Measurements from ENCODE around the gene EIF2S1.
"Not testable (repeated sequence)": the region's sequence is repeated elsewhere in the genome, so short reads cannot be mapped to it uniquely, and the experiment has no call there.

The EIF2S1 gene

GRCh38 chr14:67359775-67360469 lies at the start of gene EIF2S1, which contains the start of gene ATP6V1D:
EIF2S1 (plus strand) TSS chr14:67360328; CDS start chr14:67364768, 4,440 bp downstream.
ATP6V1D (minus strand) TSS chr14:67359804; CDS start chr14:67359698, 106 bp downstream.
- peak; percentile 99 for DNase-seq (ENCODE audit: low spot score)

GRCh38 chr14:67311868-67312267 lies 48.3 kb upstream of the EIF2S1 start:
- no peak for DNase-seq (ENCODE audit: low spot score)

DNA sequence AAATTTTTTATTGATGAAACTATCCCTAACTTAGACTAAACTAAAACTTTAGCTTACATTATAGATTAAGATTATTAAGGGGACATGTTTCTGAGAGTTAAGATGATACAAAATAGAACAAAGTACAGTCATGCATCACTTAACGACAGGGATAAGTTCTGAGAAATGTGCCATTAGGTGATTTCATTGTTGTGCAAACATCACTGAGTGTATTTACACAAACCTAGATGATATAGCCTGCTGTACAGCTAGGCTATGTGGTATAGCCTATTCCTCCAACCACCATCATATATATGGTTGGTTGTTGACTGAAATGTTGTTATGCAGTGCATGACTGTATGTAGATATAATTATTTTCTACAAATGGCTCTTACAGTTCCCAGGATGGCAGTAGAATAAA lies 47.0 kb upstream of the EIF2S1 start:
- DNase-seq (ENCODE audit: low spot score): no peak

DNA sequence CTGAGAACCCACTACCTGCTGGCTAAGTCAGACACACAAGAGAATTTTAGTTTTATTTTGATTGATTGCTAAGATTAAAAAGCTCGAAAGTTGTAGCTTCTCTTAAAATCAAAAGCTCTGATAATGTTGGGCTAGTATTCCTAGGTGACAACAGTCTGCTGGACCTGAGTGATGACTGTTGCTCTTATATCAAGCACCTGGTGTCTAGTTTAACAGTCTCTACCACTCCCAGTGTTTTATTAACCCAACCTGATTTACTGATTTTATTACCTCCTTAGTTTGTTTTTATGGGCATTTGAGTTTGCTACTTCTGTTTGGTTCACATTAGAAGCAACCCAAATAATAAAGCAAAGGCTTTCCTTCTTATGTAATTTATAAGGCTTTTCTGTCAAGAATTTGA lies 42.3 kb upstream of the EIF2S1 start:
- DNase-seq (ENCODE audit: low spot score): no peak

DNA sequence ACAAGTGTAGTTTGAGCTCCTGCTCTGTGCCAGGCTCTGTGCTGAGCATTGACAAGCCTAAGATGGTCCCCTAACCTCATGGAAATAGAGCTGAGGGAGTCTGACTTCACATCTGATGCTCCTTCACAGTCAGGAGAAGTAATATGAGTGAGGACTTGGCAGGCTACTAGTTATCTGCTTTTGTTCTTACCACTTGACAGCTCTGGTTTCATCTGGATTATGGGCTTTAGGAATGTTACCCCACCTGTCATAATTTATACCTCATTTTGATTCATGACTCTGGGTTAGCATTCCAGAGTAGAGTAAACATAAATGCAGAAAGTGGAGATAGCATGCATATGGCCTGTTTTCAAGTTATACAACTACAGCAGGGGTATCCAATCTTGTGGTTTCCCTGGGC lies 41.0 kb upstream of the EIF2S1 start:
- no peak for DNase-seq (ENCODE audit: low spot score)

DNA sequence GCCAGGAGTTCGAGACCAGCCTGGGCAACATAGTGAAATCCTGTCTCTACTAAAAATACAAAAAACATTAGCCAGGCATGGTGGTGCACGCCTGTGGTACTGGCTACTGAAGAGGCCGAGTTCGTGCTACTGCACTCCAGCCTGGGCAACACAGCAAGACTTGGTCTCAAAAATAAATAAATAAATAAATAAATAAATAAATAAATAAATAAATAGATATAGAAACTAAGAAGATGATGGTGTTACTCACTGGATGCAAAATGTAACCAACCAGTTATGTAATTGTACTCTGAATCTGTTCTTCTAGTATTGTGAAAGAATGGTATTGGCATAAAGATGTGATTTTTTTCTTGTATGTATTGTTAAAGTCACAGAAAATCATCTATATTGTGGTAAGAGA lies 30.5 kb upstream of the EIF2S1 start:
- not testable (repeated sequence) for DNase-seq (ENCODE audit: low spot score)

- no peak for DNase-seq (ENCODE audit: low spot score)
Measured at GRCh38 chr14:67331368-67332125, 28.6 kb upstream of the EIF2S1 start.

DNA sequence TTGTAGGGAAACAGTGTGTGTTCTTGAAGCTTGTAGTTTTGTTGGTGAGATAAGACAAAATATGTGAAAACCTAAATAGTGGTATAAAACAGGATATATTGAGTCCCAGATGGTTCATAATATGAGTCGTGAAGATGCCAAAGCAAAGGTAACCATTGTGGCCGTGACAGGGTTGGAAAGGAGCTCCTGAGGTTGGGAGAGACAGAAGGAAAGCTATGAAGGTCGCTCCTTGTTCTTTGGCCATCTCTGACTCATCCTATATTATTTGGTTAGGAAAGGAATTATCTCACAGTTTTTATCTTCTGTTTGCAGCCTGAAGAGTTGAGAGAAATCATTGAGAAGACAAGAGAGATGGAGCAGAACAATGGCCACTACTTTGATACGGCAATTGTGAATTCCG lies 27.7 kb upstream of the EIF2S1 start:
- DNase-seq (ENCODE audit: low spot score): no peak

DNA sequence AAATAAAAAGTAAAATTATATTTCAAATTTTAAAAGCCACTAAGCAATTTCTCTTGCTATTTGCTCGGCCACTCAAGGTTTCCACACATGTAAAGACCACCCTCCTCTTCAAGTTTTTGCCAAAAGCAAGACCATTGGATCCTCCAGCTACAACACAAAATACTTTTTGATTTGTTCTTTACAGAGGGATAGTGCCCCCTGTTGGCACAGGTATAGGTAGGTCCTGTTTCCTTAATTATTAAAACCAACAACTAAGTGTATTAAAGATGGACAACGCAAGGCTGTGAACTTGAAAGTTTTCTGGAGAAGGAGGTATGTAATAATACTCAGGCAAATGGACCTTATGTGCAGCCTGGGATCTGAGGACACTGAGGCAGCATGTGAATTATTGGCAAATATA lies 24.3 kb upstream of the EIF2S1 start:
- peak; percentile 15 for DNase-seq (ENCODE audit: low spot score)

DNA sequence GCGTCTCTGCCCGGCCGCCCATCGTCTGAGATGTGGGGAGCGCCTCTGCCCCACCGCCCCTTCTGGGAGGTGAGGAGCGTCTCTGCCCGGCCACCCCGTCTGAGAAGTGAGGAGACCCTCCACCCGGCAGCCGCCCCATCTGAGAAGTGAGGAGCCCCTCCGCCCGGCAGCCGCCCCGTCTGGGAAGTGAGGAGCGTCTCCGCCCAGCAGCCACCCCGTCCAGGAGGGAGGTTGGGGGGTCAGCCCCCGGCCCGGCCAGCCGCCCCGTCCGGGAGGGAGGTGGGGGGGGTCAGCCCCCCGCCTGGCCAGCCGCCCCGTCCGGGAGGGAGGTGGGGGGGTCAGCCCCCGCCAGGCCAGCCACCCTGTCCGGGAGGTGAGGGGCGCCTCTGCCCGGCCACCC lies 18.9 kb upstream of the EIF2S1 start:
- not testable (repeated sequence) for DNase-seq (ENCODE audit: low spot score)

DNA sequence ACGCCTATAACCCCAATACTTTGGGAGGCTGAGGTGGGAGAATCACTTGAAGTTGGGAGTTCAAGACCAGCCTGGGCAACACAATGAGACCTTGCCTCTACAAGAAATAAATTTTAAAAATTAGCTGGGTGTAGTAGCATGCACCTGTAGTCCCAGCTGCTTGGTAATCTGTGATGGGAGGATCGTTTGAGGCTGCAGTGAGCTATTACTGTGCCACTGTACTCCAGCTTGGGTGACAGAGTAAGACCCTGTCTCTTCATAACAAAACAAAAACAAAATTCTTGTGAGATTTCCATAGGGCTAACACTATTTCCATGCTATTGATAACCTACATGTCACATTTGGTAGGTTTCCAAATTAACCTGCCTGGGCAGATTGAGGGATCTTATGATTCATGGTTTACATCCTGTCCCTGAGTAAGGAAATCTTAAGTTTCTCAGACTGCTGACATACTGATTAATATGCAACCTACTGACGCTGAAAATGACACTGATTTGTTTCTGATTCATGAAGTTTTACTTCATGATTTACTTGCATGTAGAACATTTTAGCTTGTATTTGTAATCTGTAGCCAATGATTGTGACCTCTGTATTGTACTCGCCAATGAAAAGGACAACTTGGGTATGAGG lies 16.4 kb upstream of the EIF2S1 start:
- DNase-seq (ENCODE audit: low spot score): peak; percentile 70

- no peak for DNase-seq (ENCODE audit: low spot score)
Measured at GRCh38 chr14:67345583-67345982, 14.5 kb upstream of the EIF2S1 start.

DNA sequence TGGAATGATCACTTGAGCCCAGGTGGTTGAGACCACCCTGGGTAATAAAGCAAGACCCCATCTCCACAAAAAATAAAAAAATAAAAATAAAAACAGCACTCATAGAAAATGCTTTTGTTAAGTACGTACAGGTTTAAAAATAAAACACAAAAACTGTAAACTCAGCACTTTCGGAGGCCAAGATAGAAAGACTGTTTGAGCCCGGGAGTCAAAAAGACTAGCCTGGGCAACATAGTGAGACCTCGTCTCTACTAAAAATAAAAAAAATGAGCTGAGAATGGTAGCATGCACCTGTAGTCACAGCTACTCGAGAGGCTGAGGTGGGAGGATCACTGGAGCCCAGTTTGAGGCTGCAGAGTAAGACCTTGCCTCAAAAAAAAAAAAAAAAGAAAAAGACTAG lies 8.1 kb upstream of the EIF2S1 start:
- DNase-seq (ENCODE audit: low spot score): no peak

DNA sequence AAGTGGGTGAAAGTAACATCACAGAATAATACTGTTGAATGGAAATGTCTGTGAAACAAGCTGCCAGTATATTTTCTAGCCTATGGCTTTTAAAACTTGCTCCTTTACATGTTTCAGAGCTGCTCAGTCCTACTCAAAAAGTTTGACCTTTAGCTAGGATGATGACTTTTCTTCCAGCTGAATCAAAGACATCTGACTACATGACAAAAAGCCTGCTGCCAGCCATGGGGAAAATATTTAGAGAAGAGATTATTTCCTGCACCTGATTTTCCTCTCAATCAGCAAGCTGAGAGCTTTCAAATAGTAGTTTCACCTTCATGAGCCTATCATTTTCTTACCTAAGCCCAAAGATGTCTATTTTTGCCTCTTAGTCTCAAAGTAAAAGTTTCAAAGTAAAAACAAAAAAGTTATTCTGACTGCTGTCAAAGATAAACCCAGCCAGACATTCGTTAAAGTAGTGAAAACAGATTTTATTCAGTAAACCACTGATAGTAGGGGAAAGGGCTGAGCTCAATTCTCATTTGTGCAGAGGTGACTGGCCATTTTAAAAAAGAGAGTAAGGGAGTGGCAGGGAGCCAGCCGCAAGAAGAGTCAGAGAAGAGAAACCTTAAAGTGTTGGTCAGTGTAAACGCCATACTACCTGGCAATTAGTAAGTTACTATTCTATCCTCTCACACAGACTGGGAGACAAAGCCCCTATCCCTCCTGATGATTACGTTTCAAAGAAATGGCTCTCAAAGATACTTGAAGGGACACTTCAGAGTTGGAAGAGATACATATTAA lies 2.8 kb upstream of the EIF2S1 start:
- peak; percentile 49 for DNase-seq (ENCODE audit: low spot score)

GRCh38 chr14:67357969-67358354 lies 2.2 kb upstream of the EIF2S1 start:
- peak; percentile 81 for DNase-seq (ENCODE audit: low spot score)

DNA sequence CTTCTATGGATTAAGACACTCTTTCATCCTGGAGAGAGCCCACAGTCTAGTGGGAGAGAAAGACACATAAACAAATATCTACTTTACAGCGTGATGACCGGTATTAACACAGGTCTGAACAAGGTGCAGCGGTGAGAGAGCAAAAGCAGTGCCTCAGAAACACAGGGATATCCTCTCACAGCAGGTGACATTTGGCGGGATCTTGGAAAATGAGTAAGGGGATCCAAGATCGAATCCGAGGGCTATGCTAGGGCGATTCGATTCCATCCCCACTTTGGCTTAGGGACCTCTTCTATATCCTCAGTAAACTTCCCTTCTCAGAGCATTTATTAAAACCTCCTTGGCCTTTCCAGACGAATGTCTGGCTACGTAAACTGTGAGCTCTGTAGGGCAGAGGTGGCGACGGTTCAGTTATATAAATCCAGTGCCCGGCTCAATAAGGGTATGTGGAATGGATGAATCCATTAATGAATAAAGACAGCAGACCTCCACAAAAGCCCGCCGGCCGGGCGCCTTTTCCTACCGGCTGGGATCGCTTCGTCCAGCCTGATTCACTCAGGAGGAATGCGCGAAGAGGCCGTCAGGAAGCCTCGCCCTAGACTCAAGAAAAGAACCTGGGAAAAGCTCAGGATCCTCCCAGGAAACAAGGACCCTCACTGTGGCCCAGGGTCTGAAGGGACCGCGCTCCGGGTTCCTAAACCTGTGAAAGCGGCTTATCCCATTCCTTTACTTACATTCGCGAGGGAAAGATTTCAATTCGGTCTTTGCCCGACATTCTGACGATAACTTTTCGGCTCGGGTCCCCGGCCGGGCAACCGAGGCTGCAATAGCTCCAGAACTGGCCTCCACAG lies 979 bp upstream of the EIF2S1 start:
- peak; percentile 76 for DNase-seq (ENCODE audit: low spot score)

DNA sequence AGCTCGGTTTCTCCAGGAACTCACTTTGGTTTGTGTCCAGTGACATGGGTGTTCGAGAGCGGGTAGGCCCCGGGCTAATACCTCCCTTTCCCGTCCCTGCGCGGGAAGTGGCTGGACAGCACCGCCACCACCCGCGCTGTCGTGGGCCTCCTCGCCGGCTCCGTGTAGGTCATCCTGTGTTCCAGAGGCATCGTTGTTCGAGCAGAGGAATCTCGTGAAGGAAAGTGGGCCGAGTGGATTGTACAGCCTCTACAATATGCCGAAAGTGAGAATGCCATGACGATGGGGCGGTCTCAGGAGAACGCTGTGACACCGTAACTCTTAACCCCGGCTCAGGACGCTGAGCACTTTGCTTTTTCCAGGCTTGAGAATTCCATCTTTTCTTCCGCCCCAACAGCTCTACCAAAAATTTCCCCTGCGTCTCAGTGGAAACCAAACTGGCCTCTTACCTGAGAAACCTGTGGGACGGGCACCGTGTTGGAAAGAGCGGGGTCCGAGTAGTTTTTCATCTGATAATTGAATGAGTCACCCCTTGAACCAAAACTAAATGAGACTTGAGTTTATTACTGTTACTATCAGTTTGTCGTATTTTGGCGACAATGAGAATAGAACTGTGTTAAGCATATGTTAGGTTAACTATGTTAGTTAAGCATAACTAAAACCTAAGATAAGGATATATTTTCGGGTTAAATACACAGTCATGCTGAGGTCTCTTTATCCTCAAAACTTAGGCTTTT lies 510 bp downstream of the EIF2S1 start:
- DNase-seq (ENCODE audit: low spot score): peak; percentile 41

GRCh38 chr14:67365476-67365875 lies 5.3 kb downstream of the EIF2S1 start:
- DNase-seq (ENCODE audit: low spot score): no peak

DNA sequence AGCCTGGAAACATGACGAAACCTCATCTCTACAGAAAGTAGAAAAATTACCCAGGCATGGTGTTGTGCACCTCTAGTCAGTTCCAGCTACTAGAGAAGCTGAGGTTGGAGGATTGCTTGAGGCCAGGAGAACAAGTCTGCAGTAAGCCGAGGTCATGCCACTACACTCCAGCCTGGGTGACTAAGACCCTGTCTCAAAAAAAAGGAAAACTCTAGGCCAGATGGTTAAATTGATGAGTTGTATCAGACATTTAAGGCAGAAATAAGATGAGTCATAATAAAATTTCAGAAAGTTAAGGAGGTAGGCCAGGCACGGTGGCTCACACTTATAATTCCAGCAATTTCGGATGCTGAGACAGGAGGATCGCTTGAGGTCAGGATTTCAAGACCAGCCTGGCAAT lies 10.7 kb downstream of the EIF2S1 start:
- peak; percentile 26 for DNase-seq (ENCODE audit: low spot score)
